Activated T-helper 2 cell treated with anti-CD3 and anti-CD28 coated beads, Interferon-gamma antibody, Interleukin-2, Interleukin-4, amounts not matched to agents 10 μg/mL and 5 μg/mL and 100 μg/mL, durations not matched to agents 14 hours and 24 hours and 36 hours (primary cell): Measurements from ENCODE around the gene EVA1A. TPM values are rescaled to one million over a fixed set of nuclear protein-coding genes. Genes with fewer than 3 reads are reported as not detected.

Experiments
- DNase-seq: peaks from one replicate; pipeline ENCODE4 v3.0.0; 2021; ENCODE audit warnings: low spot score
- H3K27ac Mint-ChIP-seq: one replicate; pipeline ENCODE4 v1.8.0; 2021; ENCODE audit warnings: mixed read lengths
- H3K27me3 Mint-ChIP-seq: one replicate; pipeline ENCODE4 v1.8.0; 2021; ENCODE audit warnings: low read depth, mixed read lengths
- H3K36me3 Mint-ChIP-seq: one replicate; pipeline ENCODE4 v1.8.0; 2021; ENCODE audit warnings: low read depth, mixed read lengths
- H3K4me1 Mint-ChIP-seq: one replicate; pipeline ENCODE4 v1.8.0; 2021; ENCODE audit warnings: low read depth, mixed read lengths
- H3K4me3 Mint-ChIP-seq: one replicate; pipeline ENCODE4 v1.8.0; 2021; ENCODE audit warnings: low read depth, mild to moderate bottlenecking, moderate library complexity, mixed read lengths
- H3K9me3 Mint-ChIP-seq: one replicate; pipeline ENCODE4 v1.8.0; 2021; ENCODE audit warnings: mixed read lengths
- intact Hi-C: fragments of 100-400 bp; cut with micrococcal nuclease; formaldehyde crosslinking; loops from one replicate; pipeline ENCODE4 v1.15.1; 2023
- total RNA-seq: library from RNA; stranded (reverse); gene quantifications from 2 replicates; pipeline ENCODE4 v1.2.3, GENCODE V29; 2022

Gene EVA1A
- total RNA-seq, 1 donor from 2014 or later, result not detected

- Mint-ChIP-seq H3K27me3 (peaks cover 23% of the 10 kb centered on the region), H3K36me3 (no peaks in the 10 kb centered on the region), H3K4me3 (no peak overlapping the region), H3K27ac (no peak overlapping the region), H3K4me1 (no peaks in the 10 kb centered on the region), H3K9me3 (no peaks in the 10 kb centered on the region)
- no peak for DNase-seq
- intact Hi-C loops, result loop anchor here (1.0 to 5.0 kb wide), 2 partner anchors 145 to 163 kb away; no protein-coding TSS in a partner anchor
These were observed 96.3 kb downstream of the EVA1A start for GRCh38 chr2:75464348-75464946.

GRCh38 chr2:75462721-75463120, 98.0 kb downstream of the EVA1A start:
- no peaks in the 10 kb centered on the region for H3K4me1 Mint-ChIP-seq
- no peaks in the 10 kb centered on the region for H3K9me3 Mint-ChIP-seq
- H3K27me3 Mint-ChIP-seq, result peaks cover 16% of the 10 kb centered on the region
- no peaks in the 10 kb centered on the region for H3K36me3 Mint-ChIP-seq
- no peak overlapping the region for H3K27ac Mint-ChIP-seq
- intact Hi-C loops, result loop anchor here (5.0 kb wide), 1 partner anchor 165 kb away; no protein-coding TSS in a partner anchor
- no peak for DNase-seq
- no peak overlapping the region for H3K4me3 Mint-ChIP-seq

- Mint-ChIP-seq H3K4me1 (no peaks in the 10 kb centered on the region), H3K4me3 (no peak overlapping the region), H3K27ac (no peak overlapping the region), H3K36me3 (no peaks in the 10 kb centered on the region), H3K27me3 (peaks cover 16% of the 10 kb centered on the region), H3K9me3 (no peaks in the 10 kb centered on the region)
- DNase-seq, result no peak
- intact Hi-C loops, result loop anchor here (5.0 kb wide), 1 partner anchor 165 kb away; no protein-coding TSS in a partner anchor
These were observed 98.5 kb downstream of the EVA1A start for GRCh38 chr2:75462206-75462605.

GRCh38 chr2:75460630-75461029, 100.1 kb downstream of the EVA1A start:
- no peaks in the 10 kb centered on the region for H3K9me3 Mint-ChIP-seq
- H3K4me1 Mint-ChIP-seq, result no peaks in the 10 kb centered on the region
- no peak overlapping the region for H3K4me3 Mint-ChIP-seq
- no peak overlapping the region for H3K27ac Mint-ChIP-seq
- DNase-seq, result no peak
- peaks cover 10% of the 10 kb centered on the region for H3K27me3 Mint-ChIP-seq
- H3K36me3 Mint-ChIP-seq, result no peaks in the 10 kb centered on the region
- intact Hi-C loops, result loop anchor here (5.0 kb wide), 1 partner anchor 167 kb away; no protein-coding TSS in a partner anchor

GRCh38 chr2:75459565-75460310, 101.0 kb downstream of the EVA1A start:
- Mint-ChIP-seq H3K9me3 (no peaks in the 10 kb centered on the region), H3K4me3 (no peak overlapping the region), H3K27ac (no peak overlapping the region)

GRCh38 chr2:75458201-75458600, 102.5 kb downstream of the EVA1A start:
- no peaks in the 10 kb centered on the region for H3K9me3 Mint-ChIP-seq
- H3K4me1 Mint-ChIP-seq, result no peaks in the 10 kb centered on the region
- no peak overlapping the region for H3K4me3 Mint-ChIP-seq
- peaks cover 7% of the 10 kb centered on the region for H3K27me3 Mint-ChIP-seq
- intact Hi-C loops, result no loop called here
- no peak overlapping the region for H3K27ac Mint-ChIP-seq
- H3K36me3 Mint-ChIP-seq, result no peaks in the 10 kb centered on the region
- no peak for DNase-seq

More at GRCh38 chr2:75459565-75460310, 101.0 kb downstream of the EVA1A start:
- intact Hi-C loops, result loop anchor here (5.0 kb wide), 1 partner anchor 168 kb away; no protein-coding TSS in a partner anchor
- Mint-ChIP-seq H3K36me3 (no peaks in the 10 kb centered on the region), H3K27me3 (peaks cover 10% of the 10 kb centered on the region), H3K4me1 (no peaks in the 10 kb centered on the region)
- DNase-seq, result no peak

- no peak overlapping the region for H3K27ac Mint-ChIP-seq
- H3K4me3 Mint-ChIP-seq, result no peak overlapping the region
- H3K9me3 Mint-ChIP-seq, result no peaks in the 10 kb centered on the region
These were observed 103.9 kb downstream of the EVA1A start for GRCh38 chr2:75456825-75457224.

GRCh38 chr2:75456111-75456510, 104.6 kb downstream of the EVA1A start:
- Mint-ChIP-seq H3K36me3 (no peaks in the 10 kb centered on the region), H3K27me3 (peaks cover 3% of the 10 kb centered on the region), H3K27ac (no peak overlapping the region), H3K4me1 (no peaks in the 10 kb centered on the region), H3K9me3 (no peaks in the 10 kb centered on the region), H3K4me3 (no peak overlapping the region)
- intact Hi-C loops, result no loop called here
- DNase-seq, result no peak

More at GRCh38 chr2:75456825-75457224, 103.9 kb downstream of the EVA1A start:
- Mint-ChIP-seq H3K36me3 (no peaks in the 10 kb centered on the region), H3K27me3 (peaks cover 7% of the 10 kb centered on the region), H3K4me1 (no peaks in the 10 kb centered on the region)
- DNase-seq, result no peak
- intact Hi-C loops, result no loop called here

GRCh38 chr2:75454241-75454620, 106.5 kb downstream of the EVA1A start:
- Mint-ChIP-seq H3K4me1 (no peaks in the 10 kb centered on the region), H3K9me3 (no peaks in the 10 kb centered on the region), H3K4me3 (no peak overlapping the region), H3K27me3 (peaks cover 5% of the 10 kb centered on the region), H3K27ac (no peak overlapping the region), H3K36me3 (no peaks in the 10 kb centered on the region)
- intact Hi-C loops, result no loop called here
- no peak for DNase-seq

GRCh38 chr2:75453384-75454240, 107.1 kb downstream of the EVA1A start:
- intact Hi-C loops, result no loop called here
- H3K27me3 Mint-ChIP-seq, result peaks cover 5% of the 10 kb centered on the region
- no peak overlapping the region for H3K27ac Mint-ChIP-seq
- H3K36me3 Mint-ChIP-seq, result no peaks in the 10 kb centered on the region
- no peak for DNase-seq
- no peak overlapping the region for H3K4me3 Mint-ChIP-seq
- H3K9me3 Mint-ChIP-seq, result no peaks in the 10 kb centered on the region
- no peaks in the 10 kb centered on the region for H3K4me1 Mint-ChIP-seq

- Mint-ChIP-seq H3K9me3 (no peaks in the 10 kb centered on the region), H3K36me3 (no peaks in the 10 kb centered on the region), H3K27me3 (peaks cover 2% of the 10 kb centered on the region), H3K27ac (no peak overlapping the region), H3K4me3 (no peak overlapping the region), H3K4me1 (no peaks in the 10 kb centered on the region)
- DNase-seq, result no peak
- intact Hi-C loops, result no loop called here
These were observed 110.7 kb downstream of the EVA1A start for GRCh38 chr2:75450068-75450467.

- H3K36me3 Mint-ChIP-seq, result no peaks in the 10 kb centered on the region
These were observed 113.6 kb downstream of the EVA1A start for GRCh38 chr2:75447176-75447575.

More at GRCh38 chr2:75447176-75447575, 113.6 kb downstream of the EVA1A start:
- Mint-ChIP-seq H3K27me3 (peaks cover 2% of the 10 kb centered on the region), H3K4me3 (no peak overlapping the region), H3K4me1 (no peaks in the 10 kb centered on the region), H3K27ac (no peak overlapping the region), H3K9me3 (no peaks in the 10 kb centered on the region)
- no peak for DNase-seq
- intact Hi-C loops, result no loop called here
